Nasal cavity respiratory epithelium epithelial cell of viscerocranial mucosa (primary cell): ENCODE data around the gene OOSP2. TPM values are rescaled to one million over a fixed set of nuclear protein-coding genes. Genes with fewer than 3 reads are reported as not detected.

Experiments
- total RNA-seq: library from RNA; depleted of rRNA; stranded (reverse); fragments of >200 nt; gene quantifications from 2 replicates; pipeline ENCODE4 v1.2.3, GENCODE V29; 2014

The OOSP2 gene
- total RNA-seq, result not detected in 2 replicates

GRCh38 chr11:60040109-60040508 lies at the start of gene OOSP2:
TSS of gene OOSP2 (plus strand) at chr11:60040409. CDS start at chr11:60040460, 51 bp downstream.

GRCh38 chr11:60016881-60017280 lies 23.3 kb upstream of the OOSP2 start, which contains the start of gene OOSP4B:
TSS of gene OOSP4B (plus strand) at chr11:60017181.

DNA sequence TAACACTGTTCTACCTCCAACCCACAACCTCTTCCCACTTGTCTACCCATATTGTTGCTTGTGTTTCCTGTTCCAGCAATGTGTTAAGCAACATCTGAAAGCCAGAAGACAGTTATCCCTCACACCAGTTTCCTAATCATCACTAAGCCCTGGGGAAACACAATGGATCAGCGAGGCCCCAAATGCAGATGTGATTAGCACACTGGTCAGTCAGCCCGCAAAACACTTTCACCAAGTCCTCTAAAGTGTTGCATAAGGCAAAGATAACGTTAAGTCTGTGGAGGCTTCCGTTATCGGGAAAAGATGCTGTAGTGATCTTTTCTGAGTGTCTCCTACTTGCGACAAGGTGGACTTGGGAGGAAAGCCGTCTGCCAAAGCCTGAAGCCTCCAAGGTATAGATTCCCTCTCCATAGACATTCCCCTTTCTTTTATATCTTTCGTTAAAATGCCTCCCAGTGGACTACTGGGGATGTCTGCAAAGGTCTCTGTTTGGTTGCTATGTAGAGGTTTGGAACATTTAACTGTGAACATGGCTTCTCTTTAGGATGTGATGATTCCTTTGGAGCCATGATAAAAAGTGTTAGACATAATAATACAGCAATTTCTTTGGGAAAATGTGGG lies 16.2 kb downstream of the OOSP2 start, which contains the start of gene MS4A3:
Gene MS4A3 (plus strand): TSS at position 317 of the 621 bp plus-strand sequence. CDS start 4,496 bp downstream, outside the sequence.

GRCh38 chr11:60088364-60088763 lies 48.2 kb downstream of the OOSP2 start, which contains the start of gene MS4A2:
TSS of gene MS4A2 (plus strand) at chr11:60088664. CDS start at chr11:60088766, 102 bp downstream.

Other genes starting within 250 kb of the OOSP2 start
- 19.5 and 23.1 TPM in 2 replicates for gene MRPL16, start 229.6 kb upstream of the OOSP2 start, total RNA-seq
- gene CBLIF, start 194.9 kb upstream of the OOSP2 start, total RNA-seq, result not detected in 2 replicates
- gene TCN1, start 173.9 kb upstream of the OOSP2 start, total RNA-seq, result 0.68 and 22.1 TPM in 2 replicates
- not detected in 2 replicates for gene OOSP3, start 161.6 kb upstream of the OOSP2 start, total RNA-seq
- not detected in 2 replicates for gene OOSP1, start 102.0 kb upstream of the OOSP2 start, total RNA-seq
- not detected in 2 replicates for gene OOSP4A, start 76.4 kb upstream of the OOSP2 start, total RNA-seq
- gene OOSP4B, start 23.2 kb upstream of the OOSP2 start, total RNA-seq, result not detected in 2 replicates
- gene MS4A3, start 16.3 kb downstream of the OOSP2 start, total RNA-seq, result not detected in 2 replicates
- gene MS4A2, start 48.3 kb downstream of the OOSP2 start, total RNA-seq, result not detected in 2 replicates
- not detected in 2 replicates for gene MS4A6A, start 142.7 kb downstream of the OOSP2 start, total RNA-seq
- gene MS4A4E, start 202.7 kb downstream of the OOSP2 start, total RNA-seq, result not detected in 2 replicates
- gene MS4A4A, start 240.3 kb downstream of the OOSP2 start, total RNA-seq, result not detected in 2 replicates